HG03575 (cell line): ENCODE measurements around the gene PPM1A.
"Not testable (repeated sequence)": the region's sequence is repeated elsewhere in the genome, so short reads cannot be mapped to it uniquely, and the experiment has no call there.

Source experiments
- ATAC-seq: cut with Tn5 transposase; IDR thresholded peaks from one replicate; pipeline ENCODE4 v1.9.1; 2021; ENCODE audit not compliant: unreplicated experiment, insufficient number of reproducible peaks, low FRiP score; ENCODE audit errors: extremely low read depth

The PPM1A gene

GRCh38 chr14:60304509-60304908 is 55.5 kb downstream of the PPM1A start:
- no peak for ATAC-seq

GRCh38 chr14:60309867-60310552 is 61.0 kb downstream of the PPM1A start:
- ATAC-seq = no peak

GRCh38 chr14:60311417-60311816 is 62.4 kb downstream of the PPM1A start:
- no peak for ATAC-seq

- no peak for ATAC-seq
Observed at GRCh38 chr14:60313093-60313492, 64.1 kb downstream of the PPM1A start.

- no peak for ATAC-seq
Observed at GRCh38 chr14:60315196-60315990, 66.4 kb downstream of the PPM1A start.

- ATAC-seq = no peak
Observed at GRCh38 chr14:60317609-60318008, 68.6 kb downstream of the PPM1A start.

- not testable (repeated sequence) for ATAC-seq
Observed at GRCh38 chr14:60320860-60321259, 71.8 kb downstream of the PPM1A start.

- no peak for ATAC-seq
Observed at GRCh38 chr14:60323199-60323896, 74.3 kb downstream of the PPM1A start.

GRCh38 chr14:60324837-60325236 is 75.8 kb downstream of the PPM1A start:
- no peak for ATAC-seq

GRCh38 chr14:60326274-60326673 is 77.3 kb downstream of the PPM1A start:
- ATAC-seq = no peak

- no peak for ATAC-seq
Observed at GRCh38 chr14:60327447-60328331, 78.7 kb downstream of the PPM1A start.

- ATAC-seq = no peak
Observed at GRCh38 chr14:60328583-60328982, 79.6 kb downstream of the PPM1A start.

- ATAC-seq = no peak
Observed at GRCh38 chr14:60329274-60329673, 80.3 kb downstream of the PPM1A start.

GRCh38 chr14:60331201-60332045 is 82.4 kb downstream of the PPM1A start:
- ATAC-seq = peak; percentile 43

- ATAC-seq = no peak
Observed at GRCh38 chr14:60332046-60332399, 83.0 kb downstream of the PPM1A start.

GRCh38 chr14:60332869-60333268 is 83.8 kb downstream of the PPM1A start:
- ATAC-seq = no peak

- no peak for ATAC-seq
Observed at GRCh38 chr14:60339571-60339970, 90.5 kb downstream of the PPM1A start.

GRCh38 chr14:60343571-60344071 is 94.6 kb downstream of the PPM1A start:
- no peak for ATAC-seq
